Measurements from ENCODE around the gene RBM15B. TPM values are rescaled to one million over a fixed set of nuclear protein-coding genes. Genes with fewer than 3 reads are reported as not detected.

RBM15B gene
- total and polyA plus RNA-seq, 8 donors, result 9.3 to 34.5 (median 16.9) TPM

DNA sequence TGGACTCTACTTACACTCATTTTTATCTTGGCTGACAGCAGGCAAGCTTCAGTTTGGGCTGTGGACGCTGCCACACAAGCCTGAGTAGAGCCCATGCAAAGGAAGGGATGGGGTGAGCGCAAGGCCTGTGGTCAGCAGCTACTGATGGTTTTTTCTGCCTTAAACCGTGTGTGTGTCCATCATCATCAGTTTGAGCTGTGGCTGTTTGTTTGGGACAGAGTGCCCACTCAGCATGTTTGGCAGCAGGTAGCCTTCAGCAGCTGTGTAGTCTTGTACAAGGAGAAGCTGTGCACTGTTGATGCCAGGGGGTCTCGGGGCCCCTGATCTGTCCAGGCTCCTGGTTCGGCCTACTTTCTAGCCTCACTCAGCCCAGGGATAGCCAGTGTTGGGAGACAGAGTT, 3.5 kb downstream of the RBM15B start:
- H3K36me3 ChIP-seq, result peaks cover 46 to 77% (median 75%) of the 10 kb centered on the region in 4 donors
- TF ChIP-seq POLR2AphosphoS5 (IDR thresholded peaks at IDR 0.05), result no peak
- no peak for TF ChIP-seq POLR2A (IDR thresholded peaks at IDR 0.05)
- no peak for TF ChIP-seq EP300 (IDR thresholded peaks at IDR 0.05)
- TF ChIP-seq, protein P1, sequence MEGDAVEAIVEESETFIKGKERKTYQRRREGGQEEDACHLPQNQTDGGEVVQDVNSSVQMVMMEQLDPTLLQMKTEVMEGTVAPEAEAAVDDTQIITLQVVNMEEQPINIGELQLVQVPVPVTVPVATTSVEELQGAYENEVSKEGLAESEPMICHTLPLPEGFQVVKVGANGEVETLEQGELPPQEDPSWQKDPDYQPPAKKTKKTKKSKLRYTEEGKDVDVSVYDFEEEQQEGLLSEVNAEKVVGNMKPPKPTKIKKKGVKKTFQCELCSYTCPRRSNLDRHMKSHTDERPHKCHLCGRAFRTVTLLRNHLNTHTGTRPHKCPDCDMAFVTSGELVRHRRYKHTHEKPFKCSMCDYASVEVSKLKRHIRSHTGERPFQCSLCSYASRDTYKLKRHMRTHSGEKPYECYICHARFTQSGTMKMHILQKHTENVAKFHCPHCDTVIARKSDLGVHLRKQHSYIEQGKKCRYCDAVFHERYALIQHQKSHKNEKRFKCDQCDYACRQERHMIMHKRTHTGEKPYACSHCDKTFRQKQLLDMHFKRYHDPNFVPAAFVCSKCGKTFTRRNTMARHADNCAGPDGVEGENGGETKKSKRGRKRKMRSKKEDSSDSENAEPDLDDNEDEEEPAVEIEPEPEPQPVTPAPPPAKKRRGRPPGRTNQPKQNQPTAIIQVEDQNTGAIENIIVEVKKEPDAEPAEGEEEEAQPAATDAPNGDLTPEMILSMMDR (IDR thresholded peaks at IDR 0.05), result no peak
- peak overlapping the region in 2 of 4 donors; percentile 16 to 70 for H3K4me3 ChIP-seq
- 67 to 84% (median 80%) methylated on average over 5 of the region's 5 CpGs for WGBS, 5 donors
- intact Hi-C loops (cut with DNase I; ENCODE audit: low total_unique reads), result no loop called here
- H3K4me1 ChIP-seq, result peaks cover 50 to 77% (median 74%) of the 10 kb centered on the region in 4 donors
- no peaks in the 10 kb centered on the region for H3K27me3 ChIP-seq
- DNase-seq, result no peak
- no peak overlapping the region for H3K27ac ChIP-seq
- H3K9me3 ChIP-seq, result no peaks in the 10 kb centered on the region

GRCh38 chr3:51395493-51396213, 4.6 kb downstream of the RBM15B start:
- Histone ChIP-seq H3K4me3 (no peak overlapping the region), H3K27ac (peak overlapping the region in 1 of 5 donors; percentile 38), H3K27me3 (no peaks in the 10 kb centered on the region), H3K9me3 (no peaks in the 10 kb centered on the region), H3K4me1 (peaks cover 39 to 66% (median 63%) of the 10 kb centered on the region in 4 donors), H3K36me3 (peaks cover 46 to 85% (median 82%) of the 10 kb centered on the region in 4 donors)
- intact Hi-C loops (cut with DNase I; ENCODE audit: low total_unique reads), result no loop called here
- DNase-seq, result no peak
- WGBS, 5 donors, result 62 to 68% (median 66%) methylated on average over 12 of the region's 12 CpGs
- TF ChIP-seq, protein P1 (IDR thresholded peaks at IDR 0.05), result no peak
- no peak for TF ChIP-seq EP300 (IDR thresholded peaks at IDR 0.05)
- TF ChIP-seq POLR2A (IDR thresholded peaks at IDR 0.05), result no peak
- TF ChIP-seq POLR2AphosphoS5 (IDR thresholded peaks at IDR 0.05), result no peak

DNA sequence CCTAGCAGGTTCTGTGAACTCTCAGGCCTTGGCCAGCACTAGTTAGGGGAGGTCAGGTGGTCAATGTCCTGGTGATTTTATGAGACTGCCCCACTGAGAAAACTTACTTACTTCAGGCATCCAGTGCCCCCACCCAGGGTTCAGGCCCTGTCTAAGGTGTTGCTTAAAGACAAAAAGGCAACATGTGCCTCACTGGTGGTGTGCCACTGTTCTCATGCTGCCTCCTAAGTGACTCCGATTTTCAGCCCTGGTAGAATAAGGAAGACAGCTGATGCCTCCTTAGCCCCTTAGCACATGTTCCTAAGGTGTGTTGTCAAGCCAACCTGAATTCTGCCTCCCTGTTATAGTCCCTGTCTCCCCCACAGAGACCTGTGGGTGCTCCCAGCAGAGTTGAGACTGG, 5.3 kb downstream of the RBM15B start:
- DNase-seq, result no peak
- no peak overlapping the region for H3K4me3 ChIP-seq
- peaks cover 37 to 63% (median 61%) of the 10 kb centered on the region in 4 donors for H3K4me1 ChIP-seq
- H3K27ac ChIP-seq, result peak overlapping the region in 2 of 5 donors; percentile 11 to 38
- H3K9me3 ChIP-seq, result no peaks in the 10 kb centered on the region
- WGBS, 5 donors, result 79 to 92% (median 84%) methylated on average over 1 of the region's 1 CpG; no CpG with 5 or more reads in 1 of the 5 donors
- peaks cover 49 to 91% (median 88%) of the 10 kb centered on the region in 4 donors for H3K36me3 ChIP-seq
- TF ChIP-seq POLR2A (IDR thresholded peaks at IDR 0.05), result no peak
- TF ChIP-seq POLR2AphosphoS5 (IDR thresholded peaks at IDR 0.05), result no peak
- TF ChIP-seq EP300 (IDR thresholded peaks at IDR 0.05), result no peak
- TF ChIP-seq, protein P1 (IDR thresholded peaks at IDR 0.05), result no peak
- no peaks in the 10 kb centered on the region for H3K27me3 ChIP-seq
- intact Hi-C loops (cut with DNase I; ENCODE audit: low total_unique reads), result no loop called here

DNA sequence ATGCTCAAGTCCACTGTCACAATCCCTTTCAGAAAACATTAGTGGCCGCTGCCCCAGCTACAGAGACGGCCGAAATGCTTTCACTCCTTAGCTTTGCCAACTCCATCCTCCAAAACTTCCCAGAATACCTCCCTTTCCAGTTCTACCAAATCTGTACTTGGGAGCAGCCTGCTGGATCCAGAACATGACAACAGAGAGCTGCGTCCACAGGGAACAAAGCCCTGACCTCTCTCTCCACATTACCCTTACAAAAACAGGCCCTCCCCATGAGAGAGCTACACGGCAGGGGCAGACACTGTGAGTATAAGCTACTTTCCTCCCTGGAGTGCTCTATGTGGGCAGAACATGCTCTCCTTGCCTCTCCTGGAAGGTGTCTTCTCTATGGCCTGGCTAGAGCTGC, 6.3 kb downstream of the RBM15B start:
- peak overlapping the region in 1 of 5 donors; percentile 11 for H3K27ac ChIP-seq
- intact Hi-C loops (cut with DNase I; ENCODE audit: low total_unique reads), result no loop called here
- no peaks in the 10 kb centered on the region for H3K9me3 ChIP-seq
- no peak for TF ChIP-seq POLR2A (IDR thresholded peaks at IDR 0.05)
- no peak for TF ChIP-seq POLR2AphosphoS5 (IDR thresholded peaks at IDR 0.05)
- TF ChIP-seq, protein P1 (IDR thresholded peaks at IDR 0.05), result no peak
- TF ChIP-seq EP300 (IDR thresholded peaks at IDR 0.05), result no peak
- H3K4me1 ChIP-seq, result peaks cover 30 to 56% (median 53%) of the 10 kb centered on the region in 4 donors
- H3K27me3 ChIP-seq, result no peaks in the 10 kb centered on the region
- no peak for DNase-seq
- peaks cover 51 to 98% (median 96%) of the 10 kb centered on the region in 4 donors for H3K36me3 ChIP-seq
- H3K4me3 ChIP-seq, result no peak overlapping the region
- WGBS, 5 donors, result 46 to 64% (median 59%) methylated on average over 5 of the region's 5 CpGs

All from stomach (tissue), 9 donors.